Hepatocyte (in vitro differentiated cells): ENCODE data around the gene DMGDH. TPM values are rescaled to one million over a fixed set of nuclear protein-coding genes. Genes with fewer than 3 reads are reported as not detected.

ENCODE experiments used
- DNase-seq: peaks from one replicate; pipeline ENCODE4 v3.0.0-alpha.2; 2016; ENCODE audit warnings: low spot score
- H2AFZ ChIP-seq: fragments of 200-600 bp; sonication (generic); 2 replicates; pipeline ENCODE4 v1.6.0; 2016; ENCODE audit warnings: antibody characterized with exemption, mild to moderate bottlenecking
- H3K27ac ChIP-seq: fragments of 200-600 bp; sonication (generic); 2 replicates; pipeline ENCODE4 v1.5.1; 2016; ENCODE audit warnings: mild to moderate bottlenecking
- H3K27me3 ChIP-seq: fragments of 200-600 bp; sonication (generic); 2 replicates; pipeline ENCODE4 v1.6.1; 2016
- H3K36me3 ChIP-seq: fragments of 200-600 bp; sonication (generic); replicated peaks from 2 replicates; pipeline ENCODE4 v1.5.1; 2016; ENCODE audit warnings: low read depth; ENCODE audit not compliant: insufficient read depth
- H3K4me1 ChIP-seq: fragments of 200-600 bp; sonication (generic); 2 replicates; pipeline ENCODE4 v1.5.1; 2016; ENCODE audit warnings: mild to moderate bottlenecking, moderate library complexity; ENCODE audit not compliant: insufficient read depth
- H3K4me2 ChIP-seq: fragments of 200-600 bp; sonication (generic); 2 replicates; pipeline ENCODE4 v1.6.0; 2016
- H3K4me3 ChIP-seq: fragments of 200-600 bp; sonication (generic); 2 replicates; pipeline ENCODE4 v1.5.1; 2016; ENCODE audit warnings: mild to moderate bottlenecking
- H3K79me2 ChIP-seq: fragments of 200-600 bp; sonication (generic); 2 replicates; pipeline ENCODE4 v1.6.0; 2017; ENCODE audit warnings: mild to moderate bottlenecking
- H3K9me2 ChIP-seq: fragments of 200-600 bp; sonication (generic); replicated peaks from 2 replicates; pipeline ENCODE4 v1.6.0; 2017; ENCODE audit warnings: mild to moderate bottlenecking; ENCODE audit not compliant: insufficient read depth
- H3K9me3 ChIP-seq: fragments of 200-600 bp; sonication (generic); 2 replicates; pipeline ENCODE4 v1.5.1; 2016; ENCODE audit warnings: low read depth, mild to moderate bottlenecking
- H4K20me1 ChIP-seq: fragments of 200-600 bp; sonication (generic); 2 replicates; pipeline ENCODE4 v1.6.0; 2016; ENCODE audit warnings: mild to moderate bottlenecking; ENCODE audit not compliant: insufficient read depth, poor library complexity, severe bottlenecking
- CTCF ChIP-seq: fragments of 200-600 bp; sonication (generic); IDR thresholded peaks from 2 replicates; pipeline ENCODE4 v1.5.1; 2016; ENCODE audit warnings: antibody characterized with exemption, mild to moderate bottlenecking; ENCODE audit not compliant: poor library complexity
- EZH2 ChIP-seq: fragments of 200-600 bp; sonication (generic); IDR thresholded peaks from 2 replicates; pipeline ENCODE4 v1.6.1; 2016; ENCODE audit warnings: antibody characterized with exemption, mild to moderate bottlenecking, borderline replicate concordance
- EZH2phosphoT487 ChIP-seq: fragments of 200-600 bp; sonication (generic); IDR thresholded peaks from one replicate; pipeline ENCODE4 v1.6.1; 2018; ENCODE audit warnings: antibody characterized with exemption, mild to moderate bottlenecking, low read depth, moderate library complexity; ENCODE audit not compliant: unreplicated experiment, severe bottlenecking
- WGBS: methylation state at CpG from one replicate; pipeline ENCODE4 v1.1.6; 2016; ENCODE audit warnings: low lambda C conversion rate; ENCODE audit errors: missing lambda C conversion rate; 5-methylcytosine and 5-hydroxymethylcytosine counted together
- polyA plus RNA-seq: library from polyadenylated mRNA; unstranded; fragments of >200 nt; fragmentation: Nextera tagmentation; extraction: Ambion mirVana; gene quantifications from 2 replicates; pipeline ENCODE4 v1.2.1, GENCODE V29; 2016
- total RNA-seq: library from RNA; depleted of rRNA; stranded (reverse); fragments of >200 nt; gene quantifications from 2 replicates; pipeline ENCODE4 v1.2.3, GENCODE V29; 2014

The DMGDH gene
- total and polyA plus RNA-seq, 2 experiments from 2014 or later = 0.87 TPM

- Histone ChIP-seq H4K20me1 (no peaks in the 10 kb centered on the region), H3K9me2 (no peaks in the 10 kb centered on the region), H3K36me3 (no peaks in the 10 kb centered on the region), H3K4me2 (no peak overlapping the region), H3K4me1 (no peaks in the 10 kb centered on the region), H3K4me3 (no peak overlapping the region), H3K27ac (no peak overlapping the region), H3K9me3 (no peaks in the 10 kb centered on the region), H2AFZ (no peak overlapping the region), H3K79me2 (no peaks in the 10 kb centered on the region), H3K27me3 (peaks cover 4% of the 10 kb centered on the region)
- DNase-seq = no peak
- TF ChIP-seq EZH2phosphoT487 = no peak
- no peak for TF ChIP-seq CTCF
- TF ChIP-seq EZH2 = no peak
- WGBS = 73% methylated on average over 1 of the region's 1 CpG
These were observed 46.1 kb downstream of the DMGDH start for GRCh38 chr5:79023348-79023747.

DNA sequence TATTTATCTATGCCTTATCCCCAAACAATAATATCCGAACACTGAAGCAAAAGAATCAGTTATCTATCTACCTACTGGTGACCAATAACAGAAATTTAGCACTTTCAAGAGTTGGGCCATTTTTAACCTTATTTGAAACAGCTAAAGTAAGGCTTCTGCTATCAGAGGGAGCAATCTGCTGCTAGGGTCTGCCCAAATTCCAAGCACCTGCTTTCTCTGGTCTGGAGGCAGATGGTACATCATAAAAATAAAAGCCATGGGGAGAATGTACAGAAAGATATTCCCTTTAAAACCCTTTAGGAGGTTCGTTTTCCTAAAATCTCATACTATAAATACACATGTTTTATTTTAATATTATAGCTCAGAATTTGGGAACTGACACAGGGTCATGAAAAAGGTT lies 46.7 kb downstream of the DMGDH start:
- TF ChIP-seq EZH2 (no peak), CTCF (no peak), EZH2phosphoT487 (no peak)
- no peak for DNase-seq
- Histone ChIP-seq H3K27ac (no peak overlapping the region), H3K9me2 (no peaks in the 10 kb centered on the region), H3K4me2 (no peak overlapping the region), H3K79me2 (no peaks in the 10 kb centered on the region), H3K4me3 (no peak overlapping the region), H3K27me3 (peaks cover 4% of the 10 kb centered on the region), H2AFZ (no peak overlapping the region), H3K36me3 (no peaks in the 10 kb centered on the region), H3K4me1 (no peaks in the 10 kb centered on the region), H4K20me1 (no peaks in the 10 kb centered on the region), H3K9me3 (no peaks in the 10 kb centered on the region)
- WGBS = 90% methylated on average over 2 of the region's 2 CpGs

DNA sequence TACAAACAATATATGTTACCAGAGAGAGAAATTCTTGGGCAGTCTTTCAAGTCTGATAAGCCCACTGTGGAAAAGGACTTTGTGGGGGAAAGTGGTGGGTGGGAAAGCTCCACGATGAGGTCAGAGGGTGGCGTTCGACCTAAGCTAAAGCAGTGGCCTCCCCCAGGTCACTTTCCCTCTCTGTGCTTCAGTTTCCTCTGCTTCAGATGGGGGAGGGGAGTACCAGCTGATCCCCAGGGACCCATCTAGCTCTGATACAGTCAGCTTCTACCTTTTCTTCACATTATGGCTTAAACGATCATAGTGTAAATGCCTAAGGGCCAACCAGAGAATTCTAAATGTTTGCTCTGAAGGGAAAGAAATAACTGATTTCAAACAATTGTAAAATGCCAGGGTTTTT lies 47.7 kb downstream of the DMGDH start:
- WGBS = 40% methylated on average over 4 of the region's 4 CpGs
- Histone ChIP-seq H3K4me3 (no peak overlapping the region), H3K9me2 (no peaks in the 10 kb centered on the region), H3K79me2 (no peaks in the 10 kb centered on the region), H2AFZ (no peak overlapping the region), H3K4me1 (no peaks in the 10 kb centered on the region), H4K20me1 (no peaks in the 10 kb centered on the region), H3K4me2 (no peak overlapping the region), H3K9me3 (no peaks in the 10 kb centered on the region), H3K27ac (no peak overlapping the region), H3K36me3 (no peaks in the 10 kb centered on the region), H3K27me3 (peaks cover 4% of the 10 kb centered on the region)
- no peak for DNase-seq
- TF ChIP-seq EZH2 (no peak), CTCF (no peak), EZH2phosphoT487 (no peak)
